Common myeloid progenitor, CD34-positive (primary cell): ENCODE data around the gene METTL17. TPM values are rescaled to one million over a fixed set of nuclear protein-coding genes. Genes with fewer than 3 reads are reported as not detected.
"Not testable (repeated sequence)": the region's sequence is repeated elsewhere in the genome, so short reads cannot be mapped to it uniquely, and the experiment has no call there.

Experiments
- CTCF ChIA-PET: fragments of 350-600 bp; sonication (Branson Sonifier 250); formaldehyde crosslinking; loops from one replicate; lab custom pipeline; 2021; ENCODE audit warnings: antibody characterized with exemption; lab: Charles Lee
- POLR2A ChIA-PET: fragments of 350-600 bp; sonication (Branson Sonifier 250); formaldehyde crosslinking; loops from one replicate; lab custom pipeline; 2021; ENCODE audit warnings: antibody characterized with exemption; lab: Charles Lee
- DNase-seq, 3 donors: peaks; one replicate each; pipeline versions ENCODE4 v3.0.0 to v3.0.0-alpha.2; 2013
- H3K27ac ChIP-seq, 2 experiments: 1 replicate in 1 of 2; 2 replicates in 1 of 2; pipeline ENCODE4 v1.7.0; 2013; ENCODE audit warnings: inconsistent platforms in 2 of 2, low read length in 2 of 2, mild to moderate bottlenecking in 2 of 2, low read depth in 1 of 2, moderate library complexity in 1 of 2; ENCODE audit not compliant: severe bottlenecking in 2 of 2, insufficient read depth in 1 of 2, poor library complexity in 1 of 2
- H3K27me3 ChIP-seq, 5 experiments: replicated peaks in 2 of 5; 1 replicate in 3 of 5; 2 replicates in 2 of 5; pipeline versions ENCODE4 v1.6.1 to v1.7.0; 2013; ENCODE audit warnings: low read length in 4 of 5, mild to moderate bottlenecking in 2 of 5, moderate library complexity in 2 of 5, inconsistent platforms in 1 of 5; ENCODE audit not compliant: insufficient read depth in 5 of 5, control insufficient read depth in 4 of 5
- H3K36me3 ChIP-seq, 4 experiments: 1 replicate in 2 of 4; 2 replicates in 2 of 4; pipeline versions ENCODE4 v1.6.1 to v1.7.0; 2013; ENCODE audit warnings: low read length in 3 of 4, control low read depth in 1 of 4, mild to moderate bottlenecking in 1 of 4; ENCODE audit not compliant: control insufficient read depth in 4 of 4, insufficient read depth in 4 of 4
- H3K4me1 ChIP-seq, 4 experiments: 1 replicate in 3 of 4; 2 replicates in 1 of 4; pipeline versions ENCODE4 v1.6.1 to v1.7.1; 2013; ENCODE audit warnings: low read length in 3 of 4, mild to moderate bottlenecking in 3 of 4, control low read depth in 1 of 4, inconsistent platforms in 1 of 4, moderate library complexity in 1 of 4; ENCODE audit not compliant: control insufficient read depth in 4 of 4, insufficient read depth in 4 of 4; ENCODE audit errors: control extremely low read depth in 1 of 4
- H3K4me3 ChIP-seq, 7 experiments: 1 replicate in 4 of 7; 2 replicates in 3 of 7; pipeline versions ENCODE4 v1.5.1 to v1.7.0; 2013; ENCODE audit warnings: mild to moderate bottlenecking in 7 of 7, low read length in 6 of 7, moderate library complexity in 6 of 7, inconsistent platforms in 2 of 7, low read depth in 2 of 7, control low read depth in 1 of 7; ENCODE audit not compliant: insufficient read depth in 4 of 7, control insufficient read depth in 1 of 7; ENCODE audit errors: extremely low read depth in 1 of 7
- H3K9me3 ChIP-seq, 5 experiments: 1 replicate in 4 of 5; 2 replicates in 1 of 5; pipeline versions ENCODE4 v1.6.1 to v1.7.1; 2013; ENCODE audit warnings: low read length in 4 of 5, mild to moderate bottlenecking in 2 of 5, inconsistent platforms in 1 of 5, low read depth in 1 of 5, moderate library complexity in 1 of 5; ENCODE audit not compliant: control insufficient read depth in 4 of 5, insufficient read depth in 2 of 5; ENCODE audit errors: control extremely low read depth in 1 of 5
- WGBS: methylation state at CpG from one replicate; pipeline ENCODE4 v1.1.5; 2013; ENCODE audit not compliant: insufficient coverage; 5-methylcytosine and 5-hydroxymethylcytosine counted together
- polyA plus RNA-seq: library from polyadenylated mRNA; unstranded; fragments of 120-200 nt; gene quantifications from one replicate; pipeline ENCODE4 v1.2.1, GENCODE V29; 2013

METTL17 gene, protein sequence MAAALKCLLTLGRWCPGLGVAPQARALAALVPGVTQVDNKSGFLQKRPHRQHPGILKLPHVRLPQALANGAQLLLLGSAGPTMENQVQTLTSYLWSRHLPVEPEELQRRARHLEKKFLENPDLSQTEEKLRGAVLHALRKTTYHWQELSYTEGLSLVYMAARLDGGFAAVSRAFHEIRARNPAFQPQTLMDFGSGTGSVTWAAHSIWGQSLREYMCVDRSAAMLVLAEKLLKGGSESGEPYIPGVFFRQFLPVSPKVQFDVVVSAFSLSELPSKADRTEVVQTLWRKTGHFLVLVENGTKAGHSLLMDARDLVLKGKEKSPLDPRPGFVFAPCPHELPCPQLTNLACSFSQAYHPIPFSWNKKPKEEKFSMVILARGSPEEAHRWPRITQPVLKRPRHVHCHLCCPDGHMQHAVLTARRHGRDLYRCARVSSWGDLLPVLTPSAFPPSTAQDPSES
- 82.4 TPM for polyA plus RNA-seq

DNA sequence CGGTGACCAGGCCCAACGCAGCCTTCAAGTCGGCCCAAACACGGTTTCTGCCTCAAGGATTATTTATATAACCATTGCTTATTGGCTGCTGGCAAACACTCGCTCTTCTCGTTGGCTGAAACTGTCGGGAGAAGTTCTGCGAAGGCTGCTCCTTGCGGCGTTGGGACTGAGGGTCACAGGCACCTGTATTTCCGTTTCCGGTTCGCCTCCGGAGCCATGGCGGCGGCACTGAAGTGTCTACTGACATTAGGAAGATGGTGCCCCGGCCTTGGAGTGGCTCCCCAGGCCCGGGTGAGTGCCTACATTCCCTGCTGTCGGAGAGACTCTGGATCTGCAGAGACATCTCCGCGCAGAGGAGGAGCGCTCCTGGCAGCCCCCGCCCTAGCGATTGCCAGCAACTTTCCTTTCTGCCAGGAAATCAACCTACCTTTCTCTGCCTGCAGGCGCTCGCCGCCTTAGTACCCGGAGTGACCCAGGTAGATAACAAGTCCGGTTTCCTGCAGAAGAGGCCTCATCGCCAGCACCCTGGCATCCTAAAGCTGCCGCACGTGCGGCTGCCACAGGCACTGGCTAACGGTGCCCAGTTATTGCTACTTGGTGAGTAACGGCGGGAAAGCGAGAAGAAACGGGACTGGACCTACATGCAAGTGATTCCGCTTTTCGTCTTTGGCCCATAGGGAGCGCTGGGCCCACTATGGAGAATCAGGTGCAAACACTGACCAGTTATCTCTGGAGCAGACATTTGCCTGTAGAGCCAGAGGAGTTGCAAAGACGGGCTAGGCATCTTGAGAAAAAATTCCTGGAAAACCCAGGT is at the start of gene METTL17:
Gene METTL17, plus strand, starts transcription at position 194 of the 814 bp plus-strand sequence. Its CDS starts 23 bp downstream, at position 217.
- DNase-seq: peak; percentile 91 to 94 (median 93)
- Histone ChIP-seq H3K4me3 (peak within 1 kb of the TSS; percentile 84 to 99 (median 93)), H3K4me1 (peaks cover 0 to 27% (median 20%) of the 10 kb centered on the region in 4 experiments), H3K27ac (peak within 1 kb of the TSS; percentile 33 to 78), H3K27me3 (no peaks in the 10 kb centered on the region), H3K9me3 (no peaks in the 10 kb centered on the region), H3K36me3 (peaks cover 12 to 32% (median 21%) of the 10 kb centered on the region in 4 experiments)
- CTCF ChIA-PET: interaction anchor here (1.0 to 2.4 kb wide), 7 partner anchors 9 to 51 kb away, joined by 3 to 7 read pairs (median 4); partner anchors contain the start of gene SLC39A2
- POLR2A ChIA-PET: no interaction called here
- WGBS: 0% methylated on average over 40 of the region's 42 CpGs

DNA sequence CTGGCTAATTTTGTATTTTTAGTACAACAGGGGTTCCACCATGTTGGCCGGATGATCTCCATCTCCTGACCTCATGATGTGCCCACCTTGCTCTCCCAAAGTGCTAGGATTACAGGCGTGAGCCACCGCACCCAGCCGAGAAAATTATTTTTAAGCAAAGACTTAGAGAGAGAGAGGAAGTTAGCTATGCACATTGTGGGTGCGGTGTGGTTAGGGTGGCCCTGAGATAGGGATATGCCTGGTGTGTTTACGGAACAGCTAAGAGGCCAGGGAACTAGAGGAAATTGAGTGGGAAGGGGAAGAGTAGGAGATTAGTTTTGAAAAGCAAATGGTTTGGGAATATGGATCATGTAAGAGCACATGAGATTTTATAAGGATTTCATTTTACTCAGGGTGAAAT is 44.6 kb upstream of the METTL17 start:
- not testable (repeated sequence) for H3K27ac ChIP-seq

DNA sequence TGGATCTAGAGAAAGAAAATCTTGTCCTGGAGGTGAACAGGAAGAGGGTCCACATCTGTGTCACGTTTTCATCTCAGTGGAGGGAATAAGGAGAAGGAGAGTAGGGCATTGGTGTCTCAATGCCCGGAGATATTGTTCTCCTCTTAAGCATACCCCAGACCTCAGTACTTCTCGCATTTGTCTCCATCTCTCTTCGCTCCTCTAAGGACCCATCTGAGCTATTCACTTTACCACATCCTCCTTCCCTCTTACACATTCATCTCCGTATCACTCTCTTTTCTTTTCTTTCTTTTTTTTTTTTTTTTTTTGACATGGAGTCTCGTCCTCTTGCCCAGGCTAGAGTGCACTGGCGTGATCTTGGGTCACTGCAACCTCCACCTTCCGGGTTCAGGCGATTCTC is 43.1 kb upstream of the METTL17 start:
- H3K9me3 ChIP-seq, H3K27me3 ChIP-seq, H3K4me3 ChIP-seq, H3K27ac ChIP-seq, H3K36me3 ChIP-seq, POLR2A ChIA-PET, CTCF ChIA-PET, DNase-seq: not testable (repeated sequence)
- no CpG with 5 or more reads among the region's 9 CpGs for WGBS
- H3K4me1 ChIP-seq: peaks cover 2 to 19% (median 8%) of the 10 kb centered on the region in 4 experiments

More for the DNA sequence above, 44.6 kb upstream of the METTL17 start:
- WGBS: 21% methylated on average over 2 of the region's 6 CpGs
- DNase-seq: peak; percentile 58 to 89 (median 76)
- POLR2A ChIA-PET, H3K36me3 ChIP-seq, H3K4me3 ChIP-seq, H3K27me3 ChIP-seq, H3K9me3 ChIP-seq, CTCF ChIA-PET: not testable (repeated sequence)
- H3K4me1 ChIP-seq: peaks cover 2 to 19% (median 8%) of the 10 kb centered on the region in 4 experiments

DNA sequence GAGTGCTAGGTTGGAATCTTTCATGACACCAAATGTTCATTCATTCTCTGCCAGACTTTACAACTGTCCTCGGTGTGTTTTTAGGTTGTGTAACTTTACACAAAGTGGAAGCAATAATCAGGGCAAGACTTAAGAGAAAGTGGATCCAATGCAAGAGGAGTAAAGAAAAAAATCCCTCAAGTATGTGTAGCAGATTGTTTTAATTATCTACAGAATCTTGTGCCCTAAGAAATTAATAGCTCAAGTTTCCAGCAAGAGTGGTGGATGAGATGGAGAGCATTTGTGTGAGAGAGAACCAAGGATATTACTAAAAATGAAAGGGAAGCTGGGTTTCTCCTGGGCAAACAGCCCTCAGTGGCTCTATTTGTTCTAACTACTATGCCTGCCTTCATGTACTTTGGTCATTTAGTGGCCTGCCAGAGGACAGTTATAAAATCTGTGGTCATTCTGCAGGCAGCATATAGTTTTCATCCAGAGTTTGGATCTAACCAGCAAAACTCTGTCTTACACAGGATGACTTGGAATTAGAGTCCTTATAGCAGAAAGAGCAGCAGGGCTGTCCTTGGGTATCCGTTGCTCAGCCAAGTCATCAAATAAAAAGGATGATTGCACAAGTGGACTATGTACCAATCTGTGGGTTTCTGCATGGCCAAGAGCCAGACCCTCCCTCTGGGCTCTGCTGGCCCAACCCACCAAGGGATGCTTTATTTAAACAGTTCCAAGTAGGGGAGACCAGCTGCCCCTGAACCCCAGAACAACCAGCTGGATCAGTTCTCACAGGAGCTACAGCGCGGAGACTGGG is 34.8 kb upstream of the METTL17 start, which contains the start of gene RNASE2:
Gene RNASE2, plus strand, starts transcription at position 752 of the 802 bp plus-strand sequence. CDS start 285 bp downstream, outside the sequence.
- WGBS: 72% methylated on average over 3 of the region's 4 CpGs
- H3K27me3 ChIP-seq, H3K9me3 ChIP-seq, H3K36me3 ChIP-seq, H3K27ac ChIP-seq, POLR2A ChIA-PET: not testable (repeated sequence)
- peak in 2 of 3 donors; percentile 44 to 49 for DNase-seq
- peaks cover 0 to 38% (median 6%) of the 10 kb centered on the region in 4 experiments for H3K4me1 ChIP-seq
- H3K4me3 ChIP-seq: peak within 1 kb of the TSS in 1 of 7 experiments; percentile 21
- CTCF ChIA-PET: interaction anchor here (0.9 to 1.5 kb wide), 2 partner anchors 16 to 21 kb away, joined by 4 read pairs; no protein-coding TSS in a partner anchor

DNA sequence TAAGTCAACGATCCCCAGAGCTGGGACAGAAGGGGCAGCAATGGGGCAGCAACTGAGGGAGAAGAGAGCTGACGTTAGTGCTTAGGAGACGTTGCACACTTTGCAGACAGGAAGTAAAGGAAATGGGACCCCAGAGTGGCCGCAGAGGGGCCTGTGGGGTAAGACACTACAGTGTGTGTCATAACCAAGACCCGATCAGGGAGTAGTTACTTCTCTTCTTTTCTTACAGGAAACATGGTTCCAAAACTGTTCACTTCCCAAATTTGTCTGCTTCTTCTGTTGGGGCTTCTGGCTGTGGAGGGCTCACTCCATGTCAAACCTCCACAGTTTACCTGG is 34.3 kb upstream of the METTL17 start:
- POLR2A ChIA-PET: interaction anchor here (0.6 kb wide), 1 partner anchor 186 kb away, joined by 5 read pairs; no protein-coding TSS in a partner anchor
- CTCF ChIA-PET: interaction anchor here (0.9 to 1.5 kb wide), 3 partner anchors 15 to 22 kb away, joined by 4 read pairs; no protein-coding TSS in a partner anchor
- WGBS: 16% methylated on average over 5 of the region's 5 CpGs

DNA sequence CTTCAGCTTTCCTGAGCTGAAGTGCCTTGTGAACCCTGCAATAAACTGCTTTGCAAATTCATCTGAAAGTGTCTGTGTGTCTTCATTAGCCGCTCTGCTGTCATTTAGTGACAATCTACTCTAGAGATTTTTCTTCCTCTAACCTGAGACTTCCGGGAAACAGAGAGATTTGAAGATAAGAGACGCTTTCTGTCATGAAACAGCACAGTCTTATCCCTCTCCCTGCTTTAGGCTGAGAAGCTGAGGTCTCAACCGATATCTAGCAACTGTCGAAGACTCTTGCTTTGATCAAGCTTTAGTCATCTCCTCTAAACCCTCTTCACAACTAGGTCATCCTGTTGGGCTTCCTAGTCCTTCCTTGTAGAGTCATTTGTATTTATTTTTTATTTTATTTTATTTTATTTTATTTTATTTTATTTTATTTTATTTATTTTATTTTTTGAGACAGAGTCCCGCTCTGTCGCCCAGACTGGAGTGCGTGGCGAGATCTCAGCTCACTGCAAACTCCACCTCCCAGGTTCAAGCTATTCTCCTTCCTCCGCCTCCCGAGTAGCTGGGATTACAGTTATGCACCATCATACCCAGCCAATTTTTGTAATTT is 33.3 kb upstream of the METTL17 start:
- Histone ChIP-seq H3K36me3 (no peaks in the 10 kb centered on the region), H3K9me3 (no peaks in the 10 kb centered on the region), H3K27me3 (no peaks in the 10 kb centered on the region), H3K4me1 (peaks cover 0 to 42% (median 7%) of the 10 kb centered on the region in 4 experiments), H3K4me3 (no peak overlapping the region), H3K27ac (no peak overlapping the region)
- POLR2A ChIA-PET: no interaction called here
- WGBS: 94% methylated on average over 3 of the region's 11 CpGs
- CTCF ChIA-PET: interaction anchor here (0.9 kb wide), 1 partner anchor 15 kb away, joined by 4 read pairs; no protein-coding TSS in a partner anchor
- DNase-seq: no peak

More for the DNA sequence above, 34.3 kb upstream of the METTL17 start:
- H3K27ac ChIP-seq, H3K27me3 ChIP-seq, H3K36me3 ChIP-seq, H3K9me3 ChIP-seq: not testable (repeated sequence)
- peak in 2 of 3 donors; percentile 33 to 38 for DNase-seq
- peak overlapping the region in 1 of 7 experiments; percentile 21 for H3K4me3 ChIP-seq
- H3K4me1 ChIP-seq: peaks cover 0 to 37% (median 6%) of the 10 kb centered on the region in 4 experiments
